HG02678 (cell line): Measurements from ENCODE around the gene WDR81.
"Not testable (repeated sequence)": the region's sequence is repeated elsewhere in the genome, so short reads cannot be mapped to it uniquely, and the experiment has no call there.

Experiments
- ATAC-seq: cut with Tn5 transposase; IDR thresholded peaks from one replicate; pipeline ENCODE4 v1.9.1; 2021; ENCODE audit warnings: mild to moderate bottlenecking, moderate library complexity; ENCODE audit not compliant: unreplicated experiment

Gene WDR81

GRCh38 chr17:1730326-1731193 is 6.1 kb downstream of the WDR81 start:
- ATAC-seq: no peak

- ATAC-seq: no peak
Observed at GRCh38 chr17:1731194-1731506, 6.6 kb downstream of the WDR81 start.

GRCh38 chr17:1732241-1732832 is 7.8 kb downstream of the WDR81 start:
- no peak for ATAC-seq

GRCh38 chr17:1732833-1733321 is 8.4 kb downstream of the WDR81 start:
- no peak for ATAC-seq

- no peak for ATAC-seq
Observed at GRCh38 chr17:1733759-1734158, 9.3 kb downstream of the WDR81 start.

GRCh38 chr17:1735418-1735817 is 10.9 kb downstream of the WDR81 start:
- ATAC-seq: no peak

- ATAC-seq: no peak
Observed at GRCh38 chr17:1735834-1736347, 11.4 kb downstream of the WDR81 start.

GRCh38 chr17:1736348-1737281 is 12.1 kb downstream of the WDR81 start:
- no peak for ATAC-seq

- no peak for ATAC-seq
Observed at GRCh38 chr17:1737531-1738291, 13.2 kb downstream of the WDR81 start.

GRCh38 chr17:1741899-1742298 is 17.4 kb downstream of the WDR81 start:
- ATAC-seq: not testable (repeated sequence)

- no peak for ATAC-seq
Observed at GRCh38 chr17:1742371-1743087, 18.0 kb downstream of the WDR81 start, which contains the start of gene SERPINF2. TSS of gene SERPINF2 (plus strand) at chr17:1742871. CDS start at chr17:1744996, 2,125 bp downstream.

GRCh38 chr17:1743088-1743439 is 18.6 kb downstream of the WDR81 start:
- no peak for ATAC-seq

- no peak for ATAC-seq
Observed at GRCh38 chr17:1744551-1745512, 20.3 kb downstream of the WDR81 start.

GRCh38 chr17:1745513-1746020 is 21.1 kb downstream of the WDR81 start:
- no peak for ATAC-seq

GRCh38 chr17:1746975-1747543 is 22.6 kb downstream of the WDR81 start:
- no peak for ATAC-seq

GRCh38 chr17:1750628-1751027 is 26.1 kb downstream of the WDR81 start:
- no peak for ATAC-seq

- no peak for ATAC-seq
Observed at GRCh38 chr17:1752425-1753262, 28.1 kb downstream of the WDR81 start.
